CD4-positive, alpha-beta T cell treated with Interleukin-10 for 1 hour (primary cell): ENCODE results near the gene RTRAF.

Source experiments
- DNase-seq: peaks from one replicate; pipeline ENCODE4 v3.0.0-alpha.2; 2020

RTRAF gene

GRCh38 chr14:52021957-52022600 lies 32.7 kb downstream of the RTRAF start:
- DNase-seq: no peak

DNA sequence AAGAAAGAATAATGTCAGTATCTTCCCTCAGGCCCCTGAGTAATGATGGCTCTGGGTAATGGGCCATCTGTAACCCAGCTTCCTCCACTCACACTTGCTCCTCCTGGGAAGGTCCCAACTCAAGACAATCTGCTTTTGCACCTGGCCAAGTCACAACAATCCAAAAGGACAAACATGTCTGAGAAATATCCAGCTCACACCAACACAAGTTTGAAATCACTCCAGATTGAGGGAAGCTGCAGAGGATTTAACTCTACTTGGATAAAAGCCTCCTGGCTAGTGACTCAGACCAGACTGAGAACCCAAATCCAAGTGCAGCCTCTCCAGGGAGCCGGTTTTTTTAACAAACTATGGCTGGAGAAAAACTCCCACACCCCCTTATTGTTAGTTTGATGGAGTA lies 34.2 kb downstream of the RTRAF start:
- DNase-seq: no peak

DNA sequence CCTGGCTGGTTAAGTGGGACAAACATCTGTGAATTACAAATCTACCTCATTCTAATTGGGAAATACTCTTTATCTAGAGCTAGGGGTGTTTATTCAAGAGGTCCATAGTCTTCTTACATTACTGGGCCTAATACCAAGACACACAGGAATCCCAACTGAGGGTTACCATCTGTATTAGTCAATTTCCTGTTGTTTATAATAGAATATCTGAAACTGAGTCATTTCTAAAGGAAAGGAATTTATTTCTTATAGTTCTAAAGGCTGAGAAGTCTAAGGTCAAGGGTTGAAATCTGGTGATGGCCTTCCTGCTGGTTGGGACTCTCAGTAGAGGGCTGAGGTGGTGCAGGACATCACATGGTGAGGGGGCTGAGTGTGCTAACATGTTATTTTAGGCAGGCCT lies 36.0 kb downstream of the RTRAF start:
- DNase-seq: no peak

GRCh38 chr14:52026017-52026660 lies 36.8 kb downstream of the RTRAF start:
- no peak for DNase-seq

DNA sequence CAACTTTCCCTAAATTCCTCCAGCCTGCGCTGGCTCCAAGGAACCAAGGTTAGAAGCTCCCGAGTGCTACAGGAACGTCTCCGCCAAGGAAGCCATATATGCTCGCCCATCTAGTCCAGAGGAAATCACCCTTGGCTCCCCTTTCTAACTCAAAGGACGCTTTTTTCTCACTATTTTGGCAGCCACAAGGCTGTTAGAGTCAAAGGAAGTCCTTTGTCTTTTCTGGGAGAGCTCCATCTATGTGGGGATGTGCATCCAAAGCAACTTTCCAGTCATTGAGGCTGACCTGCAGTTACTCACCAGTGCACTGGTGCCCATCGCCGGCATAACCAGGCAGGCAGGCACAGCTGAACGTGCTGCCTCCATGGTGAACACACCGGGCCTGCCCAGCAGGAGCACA lies 37.6 kb downstream of the RTRAF start:
- DNase-seq: no peak

GRCh38 chr14:52029881-52030280 lies 40.5 kb downstream of the RTRAF start:
- no peak for DNase-seq

GRCh38 chr14:52031781-52032180 lies 42.4 kb downstream of the RTRAF start:
- DNase-seq: no peak

- DNase-seq: no peak
These were observed 43.0 kb downstream of the RTRAF start for GRCh38 chr14:52032204-52032801.

GRCh38 chr14:52033101-52033642 lies 43.8 kb downstream of the RTRAF start:
- DNase-seq: no peak

- no peak for DNase-seq
These were observed 49.9 kb downstream of the RTRAF start for GRCh38 chr14:52039124-52039815.

GRCh38 chr14:52040598-52040997 lies 51.3 kb downstream of the RTRAF start:
- DNase-seq: no peak

DNA sequence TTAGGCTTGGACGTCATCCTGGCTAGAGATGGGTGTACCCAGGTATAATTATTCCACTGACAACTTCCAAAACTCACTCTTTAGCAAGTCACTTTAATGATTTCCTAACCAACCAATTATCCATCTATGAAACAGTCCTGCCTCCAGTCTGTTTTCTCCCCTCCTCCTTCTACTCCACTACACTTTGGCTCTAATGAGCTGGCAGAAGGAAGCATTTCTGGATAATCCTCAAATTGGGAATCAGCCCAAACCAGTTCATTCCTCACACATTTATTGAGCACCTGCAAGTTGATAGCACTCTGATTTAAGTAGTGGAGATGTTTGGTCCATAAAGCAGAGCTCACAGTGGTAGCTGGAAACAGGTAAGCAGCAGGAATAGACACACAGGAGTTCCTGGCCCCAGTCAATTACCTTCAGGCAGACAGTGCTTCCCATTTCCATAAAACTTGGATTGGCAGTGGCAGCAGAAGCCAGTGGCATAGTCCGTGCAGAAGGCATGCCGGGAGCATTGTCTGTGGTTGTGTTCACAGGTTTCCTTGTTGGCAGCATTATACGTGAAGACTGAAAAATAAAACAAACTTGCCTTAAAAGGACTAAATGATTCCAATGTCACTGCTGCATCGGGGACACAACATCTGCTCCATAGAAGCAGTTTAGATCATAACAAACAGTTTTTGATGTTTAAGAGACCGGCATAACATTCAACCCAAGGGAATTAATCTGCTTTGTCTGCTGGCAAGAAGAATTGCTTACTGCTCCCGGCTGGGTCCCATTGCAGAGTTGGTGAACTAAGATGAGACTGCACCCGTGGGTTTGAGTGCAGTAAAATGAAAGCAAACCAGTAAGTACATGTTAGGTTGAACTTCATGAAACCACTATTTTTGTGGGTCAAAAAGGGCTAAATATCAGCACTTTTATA lies 53.3 kb downstream of the RTRAF start:
- no peak for DNase-seq

- DNase-seq: peak; percentile 52
These were observed 54.3 kb downstream of the RTRAF start for GRCh38 chr14:52043690-52044089.

- no peak for DNase-seq
These were observed 55.6 kb downstream of the RTRAF start for GRCh38 chr14:52044791-52045522.

DNA sequence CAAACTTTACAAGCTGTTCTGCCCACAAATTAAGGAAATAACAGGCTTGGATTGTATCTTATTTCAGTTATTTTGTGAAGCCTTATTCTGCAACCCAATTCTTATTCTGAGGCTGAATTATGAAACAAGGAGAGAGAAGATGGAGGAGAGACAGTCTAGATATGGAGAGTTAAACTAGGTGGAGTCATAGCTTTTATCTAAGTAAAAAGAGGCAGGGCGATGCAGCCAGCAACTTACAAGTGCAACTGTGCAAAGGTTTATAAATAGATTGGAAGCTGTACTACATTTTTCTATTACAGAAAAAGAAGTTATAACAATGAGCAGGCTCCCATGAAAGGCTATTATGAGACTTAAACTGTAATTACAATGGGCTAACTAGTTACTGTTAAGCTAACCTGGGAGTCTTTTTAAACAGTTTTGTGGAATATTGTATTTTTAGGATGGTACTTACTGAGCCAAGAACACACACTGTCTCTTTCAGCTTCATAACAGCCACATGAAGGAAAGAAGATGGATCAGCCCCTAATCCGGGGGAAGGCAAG lies 57.1 kb downstream of the RTRAF start:
- no peak for DNase-seq

- no peak for DNase-seq
These were observed 58.8 kb downstream of the RTRAF start for GRCh38 chr14:52048116-52048515.

DNA sequence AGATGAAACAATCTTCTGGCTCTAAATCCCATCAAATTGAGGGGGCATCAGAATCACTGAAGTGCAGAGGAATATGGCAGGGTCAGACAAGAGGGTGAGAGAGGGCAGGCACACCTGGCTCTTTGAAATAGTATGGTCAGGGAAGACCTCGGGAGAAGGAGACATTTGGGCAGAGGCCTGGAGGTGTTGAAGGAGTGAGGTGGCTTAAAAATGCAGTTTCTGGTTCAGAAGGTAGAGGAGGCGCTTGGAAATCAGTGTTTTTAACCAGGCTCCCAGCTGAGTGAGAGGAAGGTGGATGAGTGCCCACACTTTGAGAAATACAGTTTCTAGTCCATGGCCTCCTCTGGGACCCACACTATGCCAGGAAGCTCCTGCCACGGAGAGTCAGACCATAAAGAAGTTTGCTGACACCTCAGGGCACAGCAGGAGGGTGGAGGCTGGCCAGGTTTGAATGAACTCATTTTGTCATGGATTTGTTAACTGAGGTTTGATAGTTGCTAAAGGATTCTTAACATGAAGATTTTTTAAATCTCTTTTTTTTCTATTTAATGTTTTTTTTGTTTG lies 59.4 kb downstream of the RTRAF start:
- DNase-seq: no peak

- DNase-seq: no peak
These were observed 59.9 kb downstream of the RTRAF start for GRCh38 chr14:52049271-52049670.

- no peak for DNase-seq
These were observed 60.6 kb downstream of the RTRAF start for GRCh38 chr14:52049721-52050588.

- DNase-seq: no peak
These were observed 61.9 kb downstream of the RTRAF start for GRCh38 chr14:52051251-52051650.
